ES-I3 (cell line): Measurements from ENCODE around the gene AKT3.
"Not testable (repeated sequence)": the region's sequence is repeated elsewhere in the genome, so short reads cannot be mapped to it uniquely, and the experiment has no call there.

Experiments
- H3K36me3 ChIP-seq: 2 replicates; pipeline ENCODE4 v1.6.1; 2013; ENCODE audit warnings: mild to moderate bottlenecking, low read length, control low read depth, moderate library complexity; ENCODE audit not compliant: insufficient read depth
- H3K4me1 ChIP-seq: 2 replicates; pipeline ENCODE4 v1.6.1; 2013; ENCODE audit warnings: mild to moderate bottlenecking, control low read depth, low read length; ENCODE audit not compliant: insufficient read depth
- H3K9ac ChIP-seq: 2 replicates; pipeline ENCODE4 v1.6.1; 2013; ENCODE audit warnings: low read depth, mild to moderate bottlenecking, low read length, moderate library complexity
- H3K9me3 ChIP-seq: 2 replicates; pipeline ENCODE4 v1.6.1; 2013; ENCODE audit warnings: mild to moderate bottlenecking, low read length, moderate library complexity; ENCODE audit not compliant: control insufficient read depth, insufficient read depth

The AKT3 gene

DNA sequence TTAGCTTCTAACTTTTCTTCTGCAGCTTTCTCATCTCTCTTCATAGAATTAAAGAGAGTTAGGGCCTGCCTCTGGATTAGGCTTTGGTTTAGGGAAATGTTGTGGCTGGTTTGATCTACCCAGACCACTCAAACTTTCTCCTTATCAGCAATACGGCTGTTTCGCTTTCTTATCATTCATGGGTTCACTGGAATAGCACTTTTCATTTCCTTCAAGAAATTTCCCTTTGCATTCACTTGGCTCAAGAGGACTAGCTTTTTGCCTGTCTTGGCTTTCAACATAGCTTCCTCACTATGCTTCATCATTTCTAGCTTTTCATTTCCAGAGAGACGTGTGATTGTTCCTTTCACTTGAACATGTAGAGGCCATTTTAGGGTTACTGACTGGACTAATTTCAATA, 59.6 kb downstream of the AKT3 start:
- Histone ChIP-seq H3K9me3 (no peaks in the 10 kb centered on the region), H3K36me3 (no peaks in the 10 kb centered on the region), H3K9ac (no peak overlapping the region), H3K4me1 (peaks cover 11% of the 10 kb centered on the region)

DNA sequence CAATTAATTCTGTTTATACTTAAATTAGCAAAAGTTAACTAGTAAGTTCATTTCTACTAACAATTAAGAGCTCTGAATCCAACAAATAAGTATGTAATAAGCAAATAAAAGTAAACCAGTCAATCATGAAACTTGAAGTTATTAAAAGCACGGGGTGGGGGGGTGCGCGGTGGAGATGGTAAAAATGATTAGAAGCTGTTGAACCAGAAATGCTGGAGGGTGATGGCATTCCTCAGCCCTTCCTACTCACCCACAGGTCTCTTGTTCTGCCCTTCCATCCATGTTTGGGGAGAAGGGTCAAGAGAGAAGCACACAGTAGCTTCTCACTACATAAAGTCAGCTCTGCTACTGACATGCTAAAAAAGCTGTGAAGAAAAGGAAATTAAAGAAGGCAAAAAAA, 63.5 kb downstream of the AKT3 start:
- Histone ChIP-seq H3K9ac (no peak overlapping the region), H3K36me3 (no peaks in the 10 kb centered on the region), H3K4me1 (no peaks in the 10 kb centered on the region), H3K9me3 (no peaks in the 10 kb centered on the region)

GRCh38 chr1:243784506-243784905, 65.5 kb downstream of the AKT3 start:
- H3K9me3 ChIP-seq = no peaks in the 10 kb centered on the region
- H3K4me1 ChIP-seq = no peaks in the 10 kb centered on the region
- no peak overlapping the region for H3K9ac ChIP-seq
- H3K36me3 ChIP-seq = no peaks in the 10 kb centered on the region

GRCh38 chr1:243783714-243784113, 66.3 kb downstream of the AKT3 start:
- no peak overlapping the region for H3K9ac ChIP-seq
- no peaks in the 10 kb centered on the region for H3K36me3 ChIP-seq
- no peaks in the 10 kb centered on the region for H3K9me3 ChIP-seq
- no peaks in the 10 kb centered on the region for H3K4me1 ChIP-seq

GRCh38 chr1:243772361-243773050, 77.5 kb downstream of the AKT3 start:
- not testable (repeated sequence) for H3K9me3 ChIP-seq, H3K9ac ChIP-seq, H3K4me1 ChIP-seq, H3K36me3 ChIP-seq

- H3K9ac ChIP-seq = no peak overlapping the region
- no peaks in the 10 kb centered on the region for H3K36me3 ChIP-seq
- no peaks in the 10 kb centered on the region for H3K4me1 ChIP-seq
- no peaks in the 10 kb centered on the region for H3K9me3 ChIP-seq
These were observed 79.2 kb downstream of the AKT3 start for GRCh38 chr1:243770860-243771259.

- H3K36me3 ChIP-seq = no peaks in the 10 kb centered on the region
- no peak overlapping the region for H3K9ac ChIP-seq
- no peaks in the 10 kb centered on the region for H3K4me1 ChIP-seq
- H3K9me3 ChIP-seq = no peaks in the 10 kb centered on the region
These were observed 84.4 kb downstream of the AKT3 start for GRCh38 chr1:243765676-243766075.

GRCh38 chr1:243763806-243764205, 86.2 kb downstream of the AKT3 start:
- H3K9me3 ChIP-seq = no peaks in the 10 kb centered on the region
- no peak overlapping the region for H3K9ac ChIP-seq
- no peaks in the 10 kb centered on the region for H3K4me1 ChIP-seq
- H3K36me3 ChIP-seq = no peaks in the 10 kb centered on the region

DNA sequence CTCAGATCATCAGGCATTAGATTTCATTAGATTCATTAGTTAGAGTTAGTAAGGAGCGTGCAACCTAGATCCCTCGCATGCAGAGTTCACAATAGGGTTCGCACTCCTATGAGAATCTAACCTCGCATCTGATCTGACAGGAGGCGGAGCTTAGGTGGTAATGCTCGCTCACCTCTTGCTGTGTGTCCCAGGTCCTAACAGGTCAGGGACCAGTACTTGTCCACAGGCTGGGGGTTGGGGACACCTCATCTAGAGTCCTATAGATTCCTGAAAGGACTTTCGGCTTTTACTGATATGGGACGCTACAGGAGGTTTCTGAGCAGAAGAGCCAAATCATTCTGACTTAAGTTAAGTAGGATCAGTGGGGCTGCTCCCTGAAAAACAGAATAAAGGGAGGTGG, 91.4 kb downstream of the AKT3 start:
- no peaks in the 10 kb centered on the region for H3K36me3 ChIP-seq
- H3K9me3 ChIP-seq = no peaks in the 10 kb centered on the region
- peaks cover 5% of the 10 kb centered on the region; the same call in 1 of the 2 replicates for H3K4me1 ChIP-seq
- H3K9ac ChIP-seq = no peak overlapping the region

DNA sequence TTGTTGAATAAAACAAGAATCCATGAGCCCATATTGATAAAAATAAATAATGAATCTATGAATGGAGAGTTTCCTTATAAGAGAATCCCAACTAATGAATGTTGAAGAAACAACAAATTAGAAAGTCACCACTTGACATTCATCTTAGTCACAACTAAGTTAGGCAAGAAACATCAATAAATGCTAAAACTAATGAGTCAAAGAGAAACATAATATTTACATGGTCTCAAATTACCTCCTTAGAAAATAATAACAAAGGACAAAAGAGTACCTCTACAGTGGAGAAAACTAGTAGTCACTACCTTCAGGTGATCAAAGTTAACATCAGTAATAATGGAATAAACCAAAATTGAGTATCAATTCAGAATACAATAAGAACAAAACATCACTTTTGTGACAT, 93.5 kb downstream of the AKT3 start:
- peaks cover 7% of the 10 kb centered on the region for H3K4me1 ChIP-seq
- H3K9me3 ChIP-seq = no peaks in the 10 kb centered on the region
- H3K9ac ChIP-seq = no peak overlapping the region
- no peaks in the 10 kb centered on the region for H3K36me3 ChIP-seq

DNA sequence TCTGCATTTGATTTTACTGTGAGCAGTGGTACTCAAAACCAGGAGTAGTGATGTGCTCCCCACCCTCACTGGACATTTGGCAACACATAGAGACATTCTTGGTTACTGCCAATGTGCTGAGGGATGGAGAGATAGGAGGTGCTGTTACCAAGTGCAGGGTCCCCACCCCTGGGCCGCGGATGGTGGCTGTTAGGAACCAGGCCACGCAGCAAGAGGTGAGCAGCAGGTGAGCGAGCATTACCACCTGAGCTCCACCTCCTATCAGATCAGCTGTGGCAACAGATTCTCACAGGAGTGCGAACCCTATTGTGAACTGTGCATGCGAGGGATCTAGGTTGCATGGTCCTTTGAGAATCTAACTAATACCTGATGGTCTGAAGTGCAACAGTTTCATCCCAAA, 95.7 kb downstream of the AKT3 start:
- no peaks in the 10 kb centered on the region for H3K36me3 ChIP-seq
- H3K9ac ChIP-seq = no peak overlapping the region
- peaks cover 9% of the 10 kb centered on the region for H3K4me1 ChIP-seq
- H3K9me3 ChIP-seq = no peaks in the 10 kb centered on the region

GRCh38 chr1:243751506-243751905, 98.5 kb downstream of the AKT3 start:
- no peaks in the 10 kb centered on the region for H3K36me3 ChIP-seq
- H3K4me1 ChIP-seq = peaks cover 18% of the 10 kb centered on the region
- H3K9ac ChIP-seq = no peak overlapping the region
- no peaks in the 10 kb centered on the region for H3K9me3 ChIP-seq

DNA sequence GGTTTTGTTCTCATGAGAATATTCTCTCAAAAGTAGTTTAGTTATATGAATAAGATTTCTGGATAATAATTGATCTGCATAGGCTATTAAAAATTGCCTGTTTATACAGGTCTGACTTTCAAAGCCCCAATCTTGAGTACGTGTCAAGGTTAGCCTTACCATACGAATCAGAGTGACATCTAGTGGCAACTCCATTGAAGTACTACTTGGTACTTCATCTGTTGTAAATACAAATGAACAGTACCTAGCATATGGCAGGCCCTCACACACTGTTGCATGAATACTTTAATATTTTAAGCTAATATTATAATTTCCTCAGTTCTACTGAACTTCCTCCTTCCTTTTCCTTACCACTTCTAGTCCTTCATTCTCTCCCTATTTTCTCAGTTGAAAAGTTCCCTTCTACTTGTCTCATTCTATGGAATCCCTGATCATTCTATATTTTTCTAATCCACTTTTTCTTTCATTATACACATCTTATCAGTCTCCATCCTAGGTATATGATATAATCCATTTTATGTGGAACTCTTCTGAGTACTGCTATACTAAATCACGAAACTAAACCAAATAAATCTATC, 101.2 kb downstream of the AKT3 start:
- Histone ChIP-seq H3K4me1 (peaks cover 17% of the 10 kb centered on the region), H3K36me3 (no peaks in the 10 kb centered on the region), H3K9ac (no peak overlapping the region), H3K9me3 (no peaks in the 10 kb centered on the region)

DNA sequence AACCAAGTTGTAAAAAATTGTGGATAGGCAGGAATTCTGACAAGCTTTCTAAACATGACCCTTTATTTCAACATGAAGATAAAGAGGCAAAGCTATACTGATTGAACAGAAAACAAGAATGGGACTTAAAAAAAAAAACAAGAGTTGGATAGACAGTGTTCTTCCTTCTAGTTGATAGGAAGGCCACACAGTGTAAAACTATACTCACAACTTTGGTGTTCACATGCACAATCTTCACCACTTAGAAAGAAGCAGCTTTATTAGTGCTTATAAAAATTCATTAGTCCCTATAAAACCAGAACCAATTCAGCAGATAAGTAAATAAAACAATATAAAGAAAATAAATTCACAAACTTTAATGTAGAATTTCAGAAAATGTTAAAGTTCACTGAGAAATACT, 101.8 kb downstream of the AKT3 start:
- no peak overlapping the region for H3K9ac ChIP-seq
- no peaks in the 10 kb centered on the region for H3K9me3 ChIP-seq
- H3K36me3 ChIP-seq = no peaks in the 10 kb centered on the region
- peaks cover 17% of the 10 kb centered on the region for H3K4me1 ChIP-seq

- Histone ChIP-seq H3K36me3 (no peaks in the 10 kb centered on the region), H3K9me3 (no peaks in the 10 kb centered on the region), H3K4me1 (peaks cover 16% of the 10 kb centered on the region), H3K9ac (no peak overlapping the region)
These were observed 103.3 kb downstream of the AKT3 start for GRCh38 chr1:243746751-243747150.
